GM18505 (cell line): Measurements from ENCODE around the gene CFAP65.

Source experiments
- ATAC-seq: cut with Tn5 transposase; IDR thresholded peaks from one replicate; pipeline ENCODE4 v1.9.1; 2021; ENCODE audit not compliant: unreplicated experiment
- POLR2A ChIP-seq: IDR thresholded peaks from 4 replicates; pipeline ENCODE4 v1.6.1; 2011; ENCODE audit warnings: borderline replicate concordance; ENCODE audit not compliant: insufficient read depth, insufficient read length; ENCODE audit errors: extremely low read depth

Gene CFAP65

DNA sequence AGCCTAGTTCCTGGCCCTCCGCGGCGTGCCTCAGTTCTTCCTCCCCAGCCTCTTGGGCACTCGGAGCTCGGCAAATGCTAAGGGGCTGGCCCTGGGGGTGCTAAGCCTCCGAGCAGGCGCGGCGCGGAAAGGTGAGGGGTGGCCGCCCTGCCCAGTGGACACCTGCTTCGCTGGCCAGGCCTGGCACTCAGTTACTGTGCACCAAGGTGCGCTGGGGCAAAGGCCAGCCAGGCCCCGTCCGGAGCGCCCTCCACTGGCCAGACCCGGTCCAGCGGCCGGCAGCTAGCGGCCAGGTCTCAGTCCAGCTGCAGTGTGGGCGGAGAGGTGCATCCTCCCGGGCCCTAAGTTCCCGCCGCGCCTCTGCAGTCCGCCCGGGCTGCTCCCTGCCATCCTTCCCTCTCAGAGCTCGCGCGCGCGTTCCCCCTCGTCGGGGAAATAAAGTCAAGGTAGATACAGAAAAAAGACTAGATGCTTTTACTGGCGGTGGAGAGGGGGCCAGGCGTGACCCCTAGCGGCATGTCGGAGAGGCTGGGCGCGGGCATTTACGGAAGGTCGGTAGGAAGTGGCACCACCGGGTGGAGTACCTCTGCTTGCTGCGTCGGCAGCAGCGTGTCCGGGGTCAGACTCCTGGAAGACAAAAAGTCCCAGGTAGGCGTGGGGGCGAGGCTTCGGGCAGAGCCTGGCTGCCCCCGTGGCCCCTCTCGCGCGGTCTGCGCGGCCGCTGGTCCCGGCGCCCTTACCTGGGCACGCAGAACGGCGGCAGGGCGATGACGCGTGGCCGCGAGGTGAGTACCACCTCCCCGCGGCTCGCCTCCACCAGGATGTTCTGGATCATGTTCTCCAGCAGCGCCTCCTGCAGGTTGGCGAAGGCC lies 38.7 kb downstream of the CFAP65 start:
- TF ChIP-seq POLR2A = no peak
- no peak for ATAC-seq

DNA sequence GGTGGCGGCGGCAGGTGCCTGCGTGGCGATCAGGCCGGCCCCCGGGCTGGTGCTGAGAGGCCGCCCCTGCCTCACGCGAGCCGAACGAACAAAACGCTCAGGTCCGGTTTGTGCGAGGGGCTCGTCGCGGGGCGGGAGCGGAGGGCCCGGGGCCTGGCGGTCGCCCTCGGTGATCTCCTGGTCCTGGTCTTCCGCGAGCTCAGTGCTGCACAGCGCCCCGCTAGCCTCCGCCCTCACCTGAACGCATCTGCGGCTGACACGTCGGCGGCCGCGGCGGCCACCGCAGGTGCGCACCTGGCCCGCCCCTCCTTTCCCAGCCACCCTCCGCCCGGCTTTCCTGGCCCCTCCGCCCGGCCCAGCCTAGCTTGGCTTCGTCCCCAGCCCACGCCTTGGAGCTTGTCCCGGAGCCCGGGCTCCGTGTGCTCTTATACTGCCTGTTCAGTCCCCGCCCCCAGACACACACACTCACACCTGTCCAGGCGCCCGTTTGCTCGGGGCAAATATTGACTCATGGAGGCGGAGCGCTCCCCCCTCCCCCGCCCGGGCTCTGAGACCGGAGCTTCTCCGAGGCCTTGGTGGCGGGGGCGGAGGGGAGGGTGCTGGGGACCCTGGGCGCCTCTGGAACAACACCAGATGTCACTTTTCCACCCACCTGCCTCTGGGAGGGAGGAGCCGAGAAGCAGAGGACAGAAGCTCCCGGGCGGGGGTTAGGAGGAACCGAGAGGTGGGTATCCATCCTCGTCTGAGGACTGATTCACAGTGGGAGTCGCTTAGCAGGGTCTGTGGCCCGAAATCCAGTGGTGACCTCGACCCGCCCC lies 39.5 kb downstream of the CFAP65 start:
- ATAC-seq = no peak
- no peak for TF ChIP-seq POLR2A

DNA sequence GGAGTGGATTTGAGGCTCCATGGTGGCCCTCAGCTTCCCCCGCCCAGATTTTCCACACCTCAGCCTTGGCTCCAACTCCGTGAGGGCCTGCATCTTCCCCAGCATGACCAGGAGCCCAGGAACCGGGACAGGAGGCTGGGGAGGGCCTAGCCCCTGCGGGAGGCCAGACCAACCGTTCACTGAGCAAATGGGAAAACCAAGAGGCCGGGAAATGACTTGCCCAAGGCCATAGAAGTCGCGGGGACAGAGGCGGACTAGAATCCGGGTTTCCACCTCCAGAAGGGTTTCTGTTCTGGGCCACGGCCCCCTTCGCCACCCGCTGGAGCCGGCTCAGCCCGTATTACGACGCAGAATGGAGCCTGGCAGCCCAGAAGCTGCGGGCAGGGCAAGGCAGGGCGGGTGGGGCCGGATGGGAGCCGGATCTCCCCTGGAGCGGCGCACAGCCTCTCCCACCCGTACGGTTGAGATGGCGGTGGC lies 40.2 kb downstream of the CFAP65 start:
- TF ChIP-seq POLR2A = no peak
- no peak for ATAC-seq

DNA sequence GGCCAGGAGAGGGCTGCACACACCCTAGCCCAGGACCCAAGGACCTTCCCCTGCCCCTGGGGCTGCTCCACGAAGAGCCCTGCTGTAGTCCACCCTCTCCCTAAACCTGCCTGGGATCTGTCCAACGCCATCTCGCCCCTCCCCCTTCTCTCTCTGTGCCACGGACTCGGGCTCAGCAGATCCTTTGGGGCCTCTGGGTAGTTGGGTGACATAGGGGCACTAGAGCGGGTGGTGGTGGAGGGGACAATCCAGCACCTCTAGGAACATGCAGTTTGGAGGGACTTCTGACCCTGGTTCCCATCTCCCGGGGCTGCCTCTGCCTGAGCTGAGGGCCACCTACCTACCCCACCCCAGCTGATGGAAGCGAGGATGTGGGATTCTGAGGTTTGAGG lies 40.8 kb downstream of the CFAP65 start:
- no peak for TF ChIP-seq POLR2A
- no peak for ATAC-seq

DNA sequence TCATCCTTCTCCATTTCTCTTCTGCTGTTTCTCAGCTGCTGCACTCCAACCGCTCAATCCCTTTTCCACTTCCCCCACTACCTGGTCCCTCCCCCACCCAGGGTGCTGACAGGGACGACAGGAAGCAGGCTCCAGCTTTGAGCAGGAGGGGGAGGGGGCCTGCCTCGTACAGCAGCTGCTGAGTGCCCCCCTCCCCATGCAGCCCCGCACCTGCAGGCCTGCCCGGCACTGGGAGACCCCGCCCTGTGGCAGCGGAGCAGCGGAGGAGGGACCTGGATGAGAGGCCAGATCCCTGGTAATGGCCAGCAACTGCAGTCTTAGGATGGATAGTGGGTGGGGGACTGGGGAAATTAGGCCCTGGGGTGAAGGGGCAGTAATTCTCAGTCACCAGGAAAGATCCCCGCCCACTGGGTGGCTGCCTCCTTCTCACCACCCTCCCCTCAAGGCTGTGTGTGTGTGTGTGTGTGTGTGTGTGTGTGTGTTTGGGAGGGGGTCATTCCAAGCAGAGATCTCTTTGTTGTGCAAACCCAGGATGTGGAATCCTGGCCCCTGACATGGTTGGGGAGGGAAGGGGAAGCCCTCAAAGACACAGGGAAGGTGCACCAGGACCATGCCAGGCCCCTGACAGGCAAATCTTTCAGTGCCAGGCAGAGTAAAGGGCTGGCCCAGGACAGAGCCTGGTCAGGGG lies 41.3 kb downstream of the CFAP65 start:
- ATAC-seq = no peak
- no peak for TF ChIP-seq POLR2A

DNA sequence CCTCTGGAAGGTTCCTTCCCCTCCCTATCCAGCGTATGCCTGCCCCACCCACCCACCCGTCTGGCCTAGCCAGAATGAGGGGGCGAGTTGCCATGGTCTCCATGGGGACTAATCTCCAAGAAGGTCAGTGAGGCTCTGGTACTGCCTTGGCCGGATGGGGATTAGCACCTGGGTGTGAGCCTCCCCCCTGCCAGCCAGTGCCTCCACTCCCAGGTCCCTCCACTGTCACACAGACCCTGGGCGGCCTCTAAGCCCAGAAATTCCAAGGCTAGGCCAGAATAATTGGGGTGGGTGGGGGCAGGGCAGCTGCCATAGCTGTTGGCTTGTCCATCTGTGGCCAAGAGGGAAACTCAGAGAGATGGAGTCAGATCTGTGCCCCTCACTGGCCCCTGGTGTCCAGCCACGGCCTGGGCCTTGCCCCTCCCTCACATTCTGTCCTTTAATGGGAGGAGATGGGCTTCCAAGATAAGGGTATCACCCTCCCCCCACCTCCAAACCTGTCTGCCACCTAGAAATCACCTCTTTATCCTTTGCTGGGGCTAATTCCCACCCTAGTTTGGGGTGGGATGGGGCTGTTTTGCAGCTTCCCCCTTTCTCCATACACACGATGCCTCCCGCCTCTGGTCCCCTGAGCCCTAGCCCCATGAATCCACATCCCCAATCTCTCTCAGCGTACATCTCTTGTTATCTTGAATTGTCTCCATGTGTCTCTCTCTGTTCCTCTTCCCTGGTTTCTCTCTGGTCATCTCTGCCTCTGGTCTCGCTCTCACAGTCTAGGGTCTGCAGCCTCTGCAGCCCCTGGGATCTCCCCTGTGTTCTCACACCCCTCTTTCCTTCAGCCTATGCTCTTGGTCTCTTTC lies 42.1 kb downstream of the CFAP65 start:
- ATAC-seq = no peak
- no peak for TF ChIP-seq POLR2A

DNA sequence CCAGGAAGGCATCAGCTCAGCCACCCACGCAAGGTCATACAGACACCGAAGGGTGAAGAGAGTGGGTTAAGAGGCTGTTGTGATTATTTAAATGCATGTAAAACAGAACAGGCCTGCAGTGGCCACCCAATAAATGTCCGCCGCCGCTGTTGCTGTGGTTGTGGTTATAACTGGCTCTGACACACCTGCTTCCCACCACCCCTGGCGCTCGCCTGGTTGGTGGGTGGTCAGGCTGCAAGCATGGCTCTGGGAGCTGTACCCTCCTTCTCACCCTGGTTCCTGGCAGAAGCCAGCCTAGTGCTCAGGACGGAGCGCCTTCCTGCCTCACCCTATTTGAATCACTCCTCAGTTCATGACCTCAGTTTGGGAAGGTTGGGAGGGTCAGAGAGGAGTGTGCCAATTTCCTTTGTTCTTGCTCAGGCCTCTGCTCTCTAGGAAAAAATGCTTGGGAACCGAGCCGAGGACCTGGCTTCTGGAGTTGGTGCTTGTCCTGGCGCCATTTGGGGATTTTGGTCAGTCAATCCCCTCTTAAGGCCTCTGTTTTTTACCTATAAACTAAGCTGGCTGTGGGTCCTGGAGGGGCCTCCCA lies 42.8 kb downstream of the CFAP65 start:
- no peak for TF ChIP-seq POLR2A

DNA sequence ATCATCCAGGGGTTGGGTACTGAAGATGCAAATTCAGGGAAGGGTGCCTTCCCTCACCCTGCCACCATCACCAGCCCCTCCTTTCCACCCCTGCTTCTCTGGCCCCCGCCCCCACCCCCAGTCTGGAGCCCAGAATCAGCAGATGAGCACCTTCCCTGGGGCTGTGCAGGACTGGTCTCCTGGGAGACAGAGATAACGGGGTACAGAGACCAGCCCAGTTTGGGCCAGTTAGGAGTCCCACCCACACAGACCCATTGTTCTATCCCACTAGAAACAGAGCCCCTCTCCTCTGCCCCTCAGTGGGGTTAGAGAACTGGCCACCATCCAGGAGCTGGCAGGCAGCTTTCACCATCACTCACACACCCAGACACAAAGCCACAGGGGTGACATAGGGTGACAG lies 43.6 kb downstream of the CFAP65 start:
- ATAC-seq = no peak
- TF ChIP-seq POLR2A = no peak

More for the DNA sequence above, 42.8 kb downstream of the CFAP65 start:
- no peak for ATAC-seq

DNA sequence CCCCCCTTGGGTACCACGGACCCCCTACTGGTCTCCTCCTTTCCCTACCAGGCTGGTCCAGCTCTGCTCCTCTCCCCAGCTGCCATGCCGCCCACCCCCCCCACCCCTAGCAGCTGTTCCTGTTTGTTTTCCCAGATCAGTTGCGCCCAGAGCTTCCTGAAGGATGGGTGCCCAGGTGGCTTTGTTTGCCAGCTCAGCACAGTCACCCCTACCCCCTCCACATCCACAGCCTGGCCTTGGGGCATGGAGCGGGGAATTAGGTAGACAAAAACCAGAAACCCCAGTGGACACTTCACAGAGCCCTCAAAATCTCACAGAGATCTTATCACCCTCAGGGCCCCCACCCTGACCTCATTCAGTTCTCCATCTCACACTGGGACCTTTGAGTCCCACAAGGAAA lies 44.4 kb downstream of the CFAP65 start:
- no peak for TF ChIP-seq POLR2A
- no peak for ATAC-seq

DNA sequence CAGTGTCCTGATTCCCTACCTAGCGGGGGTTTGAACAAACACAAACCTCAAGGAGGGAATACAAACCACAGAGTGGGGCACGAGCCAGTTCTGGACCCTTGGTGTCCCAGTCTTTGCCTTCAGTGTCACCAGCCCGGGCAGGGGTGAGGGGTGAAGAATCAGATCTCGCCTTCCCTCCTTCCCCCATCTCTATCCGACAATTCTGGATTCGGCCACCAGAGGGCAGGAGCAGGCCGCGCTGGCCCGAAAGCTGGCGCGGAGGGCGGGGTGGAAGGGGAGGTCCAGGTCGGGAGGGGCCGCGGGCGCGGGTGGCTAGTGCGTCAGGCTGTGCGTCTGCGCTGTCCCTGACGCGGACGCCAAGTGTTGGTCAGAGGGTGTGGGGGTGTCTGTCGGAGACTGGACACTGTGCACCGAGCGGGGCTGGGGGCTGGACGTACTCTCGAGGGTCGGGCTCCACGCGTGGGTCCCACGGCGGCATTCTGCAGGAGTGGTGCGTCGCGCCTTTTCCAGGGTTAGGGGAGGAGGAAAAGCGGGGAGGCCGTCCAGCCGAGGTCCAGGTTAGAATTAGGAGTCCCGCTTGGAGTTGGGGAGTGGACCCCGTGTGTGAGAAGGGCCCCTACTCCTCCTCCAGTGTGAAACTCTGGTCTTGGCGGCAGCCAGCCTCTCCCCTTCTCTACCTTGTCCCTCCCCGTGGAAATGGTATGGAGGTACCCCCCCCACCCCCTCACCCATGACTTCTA lies 45.2 kb downstream of the CFAP65 start:
- no peak for TF ChIP-seq POLR2A
- ATAC-seq = no peak

DNA sequence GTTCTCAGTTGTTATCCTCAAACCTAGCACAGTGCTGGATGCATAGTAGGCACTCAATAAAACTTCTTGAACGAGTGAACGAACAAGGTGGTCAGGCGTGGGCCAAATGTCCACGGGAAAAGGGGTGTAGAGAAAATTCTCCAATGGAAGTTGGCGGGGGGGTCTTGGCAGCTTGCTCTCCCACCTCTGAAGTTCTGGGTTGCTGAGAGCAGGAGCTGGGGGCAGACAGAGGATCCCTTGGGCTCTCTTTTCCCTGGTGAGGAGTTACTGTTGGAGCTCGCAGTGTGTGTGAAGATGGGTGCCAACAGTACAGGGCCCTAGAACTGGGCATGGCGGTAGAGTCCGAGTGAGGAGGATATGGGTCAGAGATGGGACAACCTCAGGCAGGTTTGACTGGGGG lies 45.8 kb downstream of the CFAP65 start:
- TF ChIP-seq POLR2A = no peak
- ATAC-seq = no peak

DNA sequence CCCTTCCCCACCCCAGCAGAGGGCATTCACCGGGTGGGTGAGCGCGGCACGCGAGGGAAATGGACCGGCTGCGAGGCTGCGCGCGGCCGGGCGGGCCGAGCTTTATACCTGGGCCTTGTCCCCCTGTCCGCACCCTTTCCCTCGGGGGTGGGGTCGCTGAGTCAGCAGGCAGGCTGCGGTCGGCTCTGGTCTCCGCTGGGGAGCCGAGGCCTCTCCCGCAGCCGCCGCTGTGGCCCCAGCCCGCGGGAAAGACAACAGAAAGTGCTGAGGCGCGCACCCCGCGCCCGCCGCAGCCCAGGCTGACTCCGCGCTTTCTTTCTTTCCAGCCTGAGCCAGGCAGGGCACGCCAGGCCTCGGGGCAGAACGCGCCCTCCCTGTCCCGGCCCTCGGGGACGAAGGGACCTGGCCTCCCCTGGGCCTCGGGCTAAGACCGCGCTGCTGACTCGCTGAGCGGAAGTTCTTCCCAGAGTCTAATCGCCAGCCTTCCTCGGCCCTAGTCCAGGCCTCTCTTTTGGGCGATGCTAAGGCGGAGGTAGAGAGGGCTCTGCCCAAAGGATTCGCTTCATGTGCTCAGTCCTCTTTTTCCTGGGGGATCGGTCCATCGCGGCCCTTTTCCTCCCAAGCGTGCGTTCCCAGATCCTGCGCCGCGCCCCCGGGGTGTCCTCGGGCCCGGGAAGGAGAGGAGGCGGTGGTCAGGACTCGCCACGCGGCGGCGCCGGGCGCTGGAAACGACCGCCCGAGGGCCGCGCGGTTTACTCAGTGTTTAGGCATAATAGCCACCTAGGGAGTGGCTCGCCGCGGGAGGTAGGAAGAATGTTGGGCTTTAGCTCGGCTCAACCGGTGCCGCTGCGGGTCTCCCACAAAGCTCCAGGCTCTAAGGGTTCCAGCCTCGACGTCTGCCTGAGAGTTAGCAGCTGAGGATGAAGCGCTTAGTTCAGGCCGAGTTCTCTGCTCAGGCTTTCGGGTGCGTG lies 47.7 kb downstream of the CFAP65 start, which contains the start of gene CRYBA2:
CRYBA2 (minus strand) TSS at position 78 of the 971 bp plus-strand sequence. CDS start 246 bp downstream, outside the sequence.
- no peak for TF ChIP-seq POLR2A
- no peak for ATAC-seq
